Measurements from ENCODE around the gene METRN.

- TF ChIP-seq MAZ (IDR thresholded peaks at IDR 0.05; ENCODE audit: borderline replicate concordance, low read depth, low read length) (no peak), NR3C1 (IDR thresholded peaks at IDR 0.05) (no peak), ZNF302 (CRISPR knock-in tag; IDR thresholded peaks at IDR 0.05) (no peak), MYC (IDR thresholded peaks at IDR 0.05; ENCODE audit: borderline replicate concordance, low read length) (no peak), KDM1A (IDR thresholded peaks at IDR 0.05; ENCODE audit: low read depth) (no peak), HEYL (CRISPR knock-in tag; IDR thresholded peaks at IDR 0.05) (no peak), GATA3 (IDR thresholded peaks at IDR 0.05; ENCODE audit: borderline replicate concordance) (no peak), RFX5 (IDR thresholded peaks at IDR 0.05) (no peak), CHD2 (IDR thresholded peaks at IDR 0.05; ENCODE audit: low read length, partially characterized antibody) (no peak)
- TF ChIP-seq, protein P1, sequence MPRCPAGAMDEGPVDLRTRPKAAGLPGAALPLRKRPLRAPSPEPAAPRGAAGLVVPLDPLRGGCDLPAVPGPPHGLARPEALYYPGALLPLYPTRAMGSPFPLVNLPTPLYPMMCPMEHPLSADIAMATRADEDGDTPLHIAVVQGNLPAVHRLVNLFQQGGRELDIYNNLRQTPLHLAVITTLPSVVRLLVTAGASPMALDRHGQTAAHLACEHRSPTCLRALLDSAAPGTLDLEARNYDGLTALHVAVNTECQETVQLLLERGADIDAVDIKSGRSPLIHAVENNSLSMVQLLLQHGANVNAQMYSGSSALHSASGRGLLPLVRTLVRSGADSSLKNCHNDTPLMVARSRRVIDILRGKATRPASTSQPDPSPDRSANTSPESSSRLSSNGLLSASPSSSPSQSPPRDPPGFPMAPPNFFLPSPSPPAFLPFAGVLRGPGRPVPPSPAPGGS (IDR thresholded peaks at IDR 0.05) = no peak
These were observed 47.0 kb downstream of the METRN start for GRCh38 chr16:761625-762513.
